HPDE6-E6E7 (cell line): ENCODE results near the gene SYNC.
"Not testable (repeated sequence)": the region's sequence is repeated elsewhere in the genome, so short reads cannot be mapped to it uniquely, and the experiment has no call there.

Experiments used
- DNase-seq: peaks from one replicate; pipeline ENCODE4 v3.0.0; 2011; ENCODE audit warnings: missing footprints; ENCODE audit errors: extremely low spot score

Gene SYNC

GRCh38 chr1:32724678-32725614 is 22.4 kb upstream of the SYNC start:
- DNase-seq, result peak; percentile 87

- no peak for DNase-seq
Observed at GRCh38 chr1:32719681-32720275, 17.2 kb upstream of the SYNC start.

GRCh38 chr1:32718527-32718926 is 16.0 kb upstream of the SYNC start:
- DNase-seq, result no peak

- no peak for DNase-seq
Observed at GRCh38 chr1:32718036-32718435, 15.5 kb upstream of the SYNC start.

- no peak for DNase-seq
Observed at GRCh38 chr1:32717503-32717902, 14.9 kb upstream of the SYNC start.

- peak; percentile 99 for DNase-seq
Observed at GRCh38 chr1:32716312-32717148, 14.0 kb upstream of the SYNC start.

- no peak for DNase-seq
Observed at GRCh38 chr1:32715901-32716311, 13.3 kb upstream of the SYNC start.

- no peak for DNase-seq
Observed at GRCh38 chr1:32714277-32714676, 11.7 kb upstream of the SYNC start.

- DNase-seq, result no peak
Observed at GRCh38 chr1:32713081-32713480, 10.5 kb upstream of the SYNC start.

GRCh38 chr1:32711221-32711620 is 8.7 kb upstream of the SYNC start:
- not testable (repeated sequence) for DNase-seq

- DNase-seq, result no peak
Observed at GRCh38 chr1:32709476-32709875, 6.9 kb upstream of the SYNC start.

- no peak for DNase-seq
Observed at GRCh38 chr1:32709075-32709474, 6.5 kb upstream of the SYNC start.

GRCh38 chr1:32706491-32706890 is 3.9 kb upstream of the SYNC start:
- no peak for DNase-seq

GRCh38 chr1:32705516-32705915 is 2.9 kb upstream of the SYNC start:
- DNase-seq, result no peak

- peak; percentile 41 for DNase-seq
Observed at GRCh38 chr1:32703479-32704291, 1.1 kb upstream of the SYNC start.

- no peak for DNase-seq
Observed at GRCh38 chr1:32701951-32702598, 495 bp downstream of the SYNC start.

GRCh38 chr1:32701421-32701911 is 1.1 kb downstream of the SYNC start:
- no peak for DNase-seq

- DNase-seq, result not testable (repeated sequence)
Observed at GRCh38 chr1:32696996-32697395, 5.6 kb downstream of the SYNC start.

GRCh38 chr1:32696041-32696440 is 6.5 kb downstream of the SYNC start:
- DNase-seq, result no peak

- no peak for DNase-seq
Observed at GRCh38 chr1:32695098-32695904, 7.3 kb downstream of the SYNC start.
